ENCODE results near the gene ARHGEF11.

- TF ChIP-seq, protein P1, sequence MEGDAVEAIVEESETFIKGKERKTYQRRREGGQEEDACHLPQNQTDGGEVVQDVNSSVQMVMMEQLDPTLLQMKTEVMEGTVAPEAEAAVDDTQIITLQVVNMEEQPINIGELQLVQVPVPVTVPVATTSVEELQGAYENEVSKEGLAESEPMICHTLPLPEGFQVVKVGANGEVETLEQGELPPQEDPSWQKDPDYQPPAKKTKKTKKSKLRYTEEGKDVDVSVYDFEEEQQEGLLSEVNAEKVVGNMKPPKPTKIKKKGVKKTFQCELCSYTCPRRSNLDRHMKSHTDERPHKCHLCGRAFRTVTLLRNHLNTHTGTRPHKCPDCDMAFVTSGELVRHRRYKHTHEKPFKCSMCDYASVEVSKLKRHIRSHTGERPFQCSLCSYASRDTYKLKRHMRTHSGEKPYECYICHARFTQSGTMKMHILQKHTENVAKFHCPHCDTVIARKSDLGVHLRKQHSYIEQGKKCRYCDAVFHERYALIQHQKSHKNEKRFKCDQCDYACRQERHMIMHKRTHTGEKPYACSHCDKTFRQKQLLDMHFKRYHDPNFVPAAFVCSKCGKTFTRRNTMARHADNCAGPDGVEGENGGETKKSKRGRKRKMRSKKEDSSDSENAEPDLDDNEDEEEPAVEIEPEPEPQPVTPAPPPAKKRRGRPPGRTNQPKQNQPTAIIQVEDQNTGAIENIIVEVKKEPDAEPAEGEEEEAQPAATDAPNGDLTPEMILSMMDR (IDR thresholded peaks at IDR 0.05; ENCODE audit: borderline replicate concordance, extremely low read depth, low read length, poor library complexity, severe bottlenecking): no peak
- TF ChIP-seq EZH2 (IDR thresholded peaks at IDR 0.05; ENCODE audit: borderline replicate concordance, low read depth, low read length, severe bottlenecking): no peak
Measured at GRCh38 chr1:156992215-156992614, 53.3 kb downstream of the ARHGEF11 start.

Data from DND-41 (cell line).